Keratinocyte (primary cell): ENCODE data around the gene METTL27.

Experiments
- CTCF ChIP-seq, 3 experiments: IDR thresholded peaks in 1 of 3; conservative IDR thresholded peaks in 1 of 3; optimal IDR thresholded peaks in 1 of 3; 2 replicates in 2 of 3; 3 replicates in 1 of 3; pipeline versions ENCODE3 to v1.5.1; 2011; ENCODE audit warnings: low read length in 3 of 3, mild to moderate bottlenecking in 3 of 3, moderate library complexity in 2 of 3, control low read depth in 1 of 3, inconsistent platforms in 1 of 3; ENCODE audit not compliant: insufficient read depth in 2 of 3; ENCODE audit errors: extremely low read depth in 1 of 3
- EZH2 ChIP-seq: IDR thresholded peaks from one replicate; pipeline ENCODE4 v1.6.1; 2012; ENCODE audit warnings: inconsistent platforms, mild to moderate bottlenecking, low read length, moderate library complexity

- TF ChIP-seq CTCF (optimal IDR thresholded peaks at IDR 0.05 in 1 of 3, IDR thresholded peaks at IDR 0.05 in 1 of 3, conservative IDR thresholded peaks at IDR 0.05 in 1 of 3; ENCODE audit: extremely low read depth in 1 of 3, insufficient read depth in 2 of 3, low read length in 3 of 3) (no peak), EZH2 (peak; percentile 41)
Measured at GRCh38 chr7:73879977-73880681, 37.8 kb upstream of the METTL27 start.
